Measurements from ENCODE around the gene CCRL2.

CCRL2 gene, protein sequence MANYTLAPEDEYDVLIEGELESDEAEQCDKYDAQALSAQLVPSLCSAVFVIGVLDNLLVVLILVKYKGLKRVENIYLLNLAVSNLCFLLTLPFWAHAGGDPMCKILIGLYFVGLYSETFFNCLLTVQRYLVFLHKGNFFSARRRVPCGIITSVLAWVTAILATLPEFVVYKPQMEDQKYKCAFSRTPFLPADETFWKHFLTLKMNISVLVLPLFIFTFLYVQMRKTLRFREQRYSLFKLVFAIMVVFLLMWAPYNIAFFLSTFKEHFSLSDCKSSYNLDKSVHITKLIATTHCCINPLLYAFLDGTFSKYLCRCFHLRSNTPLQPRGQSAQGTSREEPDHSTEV

DNA sequence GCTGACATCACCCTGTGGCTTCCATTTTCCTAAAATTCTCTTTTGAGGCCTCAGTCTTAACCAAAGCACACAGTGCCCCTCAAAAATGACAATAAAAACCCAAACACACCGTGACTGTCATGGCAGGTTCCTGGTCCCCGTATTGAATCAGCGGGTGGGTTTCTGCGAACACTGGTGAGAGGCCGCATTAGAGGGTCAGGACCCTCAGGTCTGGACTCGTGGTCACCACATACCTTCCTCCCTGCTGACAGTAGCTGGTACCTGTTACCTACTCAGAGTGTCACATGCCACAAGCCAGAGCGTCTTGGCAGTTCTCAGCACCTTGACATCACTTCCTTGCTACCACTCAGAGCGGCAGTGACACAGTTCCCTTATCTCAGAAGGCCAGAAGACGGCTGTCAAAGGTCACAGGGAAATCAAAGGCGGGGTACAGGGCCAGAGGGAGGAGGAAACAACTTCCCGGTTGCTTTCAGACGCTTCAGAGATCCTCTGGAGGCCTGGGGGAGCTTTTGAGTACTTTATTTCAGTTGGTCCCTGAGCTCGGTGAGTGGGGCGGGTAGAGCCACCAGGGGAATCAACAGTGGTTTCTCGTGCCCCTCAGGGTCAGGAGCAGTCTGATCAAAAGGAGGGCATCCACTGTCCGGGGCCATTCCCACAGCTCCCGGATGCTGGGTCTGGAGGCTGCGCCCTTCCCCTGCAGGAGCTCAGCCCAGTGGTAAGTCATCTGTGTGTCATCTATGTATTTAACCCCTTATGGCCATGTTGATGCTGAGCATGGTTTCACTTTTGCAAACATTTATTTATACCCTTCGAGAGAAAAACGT, at the start of gene CCRL2, which contains the start of gene CCR5AS:
CCRL2 (plus strand) TSS at position 472 of the 824 bp plus-strand sequence. CDS start 821 bp downstream, outside the sequence.
CCR5AS (minus strand) TSS at position 279 of the 824 bp plus-strand sequence.
- FAIRE-seq = no peak

DNA sequence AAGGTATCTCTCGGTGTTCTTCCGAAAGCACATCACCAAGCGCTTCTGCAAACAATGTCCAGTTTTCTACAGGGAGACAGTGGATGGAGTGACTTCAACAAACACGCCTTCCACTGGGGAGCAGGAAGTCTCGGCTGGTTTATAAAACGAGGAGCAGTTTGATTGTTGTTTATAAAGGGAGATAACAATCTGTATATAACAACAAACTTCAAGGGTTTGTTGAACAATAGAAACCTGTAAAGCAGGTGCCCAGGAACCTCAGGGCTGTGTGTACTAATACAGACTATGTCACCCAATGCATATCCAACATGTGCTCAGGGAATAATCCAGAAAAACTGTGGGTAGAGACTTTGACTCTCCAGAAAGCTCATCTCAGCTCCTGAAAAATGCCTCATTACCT, 48.6 kb upstream of the CCRL2 start:
- no peak for FAIRE-seq

DNA sequence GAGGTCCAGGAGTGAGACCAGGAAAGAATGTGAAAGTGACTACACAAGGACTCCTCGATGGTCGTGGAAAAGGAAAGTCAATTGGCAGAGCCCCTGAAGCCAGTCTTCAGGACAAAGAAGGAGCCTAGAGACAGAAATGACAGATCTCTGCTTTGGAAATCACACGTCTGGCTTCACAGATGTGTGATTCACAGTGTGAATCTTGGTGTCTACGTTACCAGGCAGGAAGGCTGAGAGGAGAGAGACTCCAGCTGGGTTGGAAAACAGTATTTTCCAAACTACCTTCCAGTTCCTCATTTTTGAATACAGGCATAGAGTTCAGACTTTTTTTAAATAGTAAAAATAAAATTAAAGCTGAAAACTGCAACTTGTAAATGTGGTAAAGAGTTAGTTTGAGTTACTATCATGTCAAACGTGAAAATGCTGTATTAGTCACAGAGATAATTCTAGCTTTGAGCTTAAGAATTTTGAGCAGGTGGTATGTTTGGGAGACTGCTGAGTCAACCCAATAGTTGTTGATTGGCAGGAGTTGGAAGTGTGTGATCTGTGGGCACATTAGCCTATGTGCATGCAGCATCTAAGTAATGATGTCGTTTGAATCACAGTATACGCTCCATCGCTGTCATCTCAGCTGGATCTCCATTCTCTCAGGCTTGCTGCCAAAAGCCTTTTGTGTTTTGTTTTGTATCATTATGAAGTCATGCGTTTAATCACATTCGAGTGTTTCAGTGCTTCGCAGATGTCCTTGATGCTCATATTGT, 47.1 kb upstream of the CCRL2 start:
- FAIRE-seq = no peak

DNA sequence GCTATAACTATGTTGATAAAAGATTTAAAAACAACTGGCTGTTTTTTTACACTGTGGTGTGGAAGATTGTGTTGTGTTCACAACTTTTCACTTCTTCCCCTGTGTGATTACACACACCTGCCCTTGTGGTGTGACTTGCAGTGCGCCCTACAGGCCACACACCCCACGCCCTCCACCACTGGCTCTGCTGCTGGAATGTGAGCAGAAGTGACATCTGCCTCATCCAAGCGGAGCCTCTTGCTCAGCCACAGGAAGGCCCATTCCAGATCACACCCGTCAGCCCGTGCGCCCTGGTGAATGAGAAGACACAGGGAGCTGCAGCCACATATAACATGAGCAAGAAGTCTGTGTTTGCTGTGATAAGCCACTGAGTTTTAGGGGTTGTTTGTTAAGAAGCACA, 46.2 kb upstream of the CCRL2 start:
- no peak for FAIRE-seq

DNA sequence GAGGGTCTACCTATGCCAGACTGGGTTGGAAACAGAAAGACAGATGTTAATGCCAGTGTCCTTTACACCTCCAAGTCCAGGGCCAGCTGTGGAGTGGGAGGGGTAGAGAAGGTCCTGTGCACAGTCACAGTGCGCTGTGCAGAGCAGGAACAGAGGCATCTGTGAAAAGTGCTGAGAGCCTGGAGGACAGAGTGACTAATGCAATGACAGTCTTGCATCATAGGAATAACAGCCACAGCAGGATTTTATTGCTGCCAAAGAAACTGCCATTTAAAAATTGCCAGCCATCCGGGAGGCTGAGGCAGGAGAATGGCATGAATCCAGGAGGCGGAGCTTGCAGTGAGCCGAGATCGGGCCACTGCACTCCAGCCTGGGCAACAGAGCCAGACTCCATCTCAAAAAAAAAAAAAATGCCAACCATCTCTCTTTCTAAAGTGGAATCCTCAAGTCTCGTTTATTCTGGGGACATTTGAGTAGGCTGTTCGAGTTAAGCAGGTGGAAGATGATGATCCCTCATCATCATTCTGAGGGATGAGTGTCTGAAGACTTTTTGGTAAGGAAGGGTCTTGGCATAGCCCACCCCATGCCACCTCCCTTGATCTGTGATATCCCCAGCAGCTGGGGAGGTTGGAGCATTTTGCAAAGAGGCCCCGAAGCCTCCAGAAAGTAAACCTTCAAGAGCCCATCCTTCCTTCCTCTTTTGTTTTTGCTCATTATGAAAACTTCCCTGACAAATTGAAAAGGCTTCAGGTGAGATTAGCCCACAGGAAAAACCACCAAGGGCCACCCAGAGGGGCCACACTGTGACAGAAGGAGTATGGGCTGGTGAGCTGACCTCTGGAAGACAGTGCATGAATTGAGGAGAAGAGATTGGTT, 45.4 kb upstream of the CCRL2 start:
- FAIRE-seq = no peak

DNA sequence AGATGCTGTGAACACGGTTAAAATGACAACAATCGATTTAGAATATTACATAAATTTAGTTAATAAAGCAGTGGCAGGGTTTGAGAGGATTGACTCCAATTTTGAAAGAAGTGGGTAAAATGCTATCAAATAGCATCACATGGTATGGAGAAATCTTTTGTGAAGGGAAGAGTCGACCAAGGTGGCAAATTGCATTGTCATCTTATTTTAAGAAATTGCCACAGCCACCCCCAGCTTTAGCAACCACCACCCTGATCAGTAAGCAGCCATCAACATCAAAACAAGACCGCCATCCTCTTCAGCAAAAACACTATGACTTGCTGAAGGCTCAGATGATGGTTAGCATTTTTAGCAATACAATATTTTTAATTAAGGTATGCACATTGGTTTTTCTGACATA, 42.0 kb upstream of the CCRL2 start:
- FAIRE-seq = no peak

DNA sequence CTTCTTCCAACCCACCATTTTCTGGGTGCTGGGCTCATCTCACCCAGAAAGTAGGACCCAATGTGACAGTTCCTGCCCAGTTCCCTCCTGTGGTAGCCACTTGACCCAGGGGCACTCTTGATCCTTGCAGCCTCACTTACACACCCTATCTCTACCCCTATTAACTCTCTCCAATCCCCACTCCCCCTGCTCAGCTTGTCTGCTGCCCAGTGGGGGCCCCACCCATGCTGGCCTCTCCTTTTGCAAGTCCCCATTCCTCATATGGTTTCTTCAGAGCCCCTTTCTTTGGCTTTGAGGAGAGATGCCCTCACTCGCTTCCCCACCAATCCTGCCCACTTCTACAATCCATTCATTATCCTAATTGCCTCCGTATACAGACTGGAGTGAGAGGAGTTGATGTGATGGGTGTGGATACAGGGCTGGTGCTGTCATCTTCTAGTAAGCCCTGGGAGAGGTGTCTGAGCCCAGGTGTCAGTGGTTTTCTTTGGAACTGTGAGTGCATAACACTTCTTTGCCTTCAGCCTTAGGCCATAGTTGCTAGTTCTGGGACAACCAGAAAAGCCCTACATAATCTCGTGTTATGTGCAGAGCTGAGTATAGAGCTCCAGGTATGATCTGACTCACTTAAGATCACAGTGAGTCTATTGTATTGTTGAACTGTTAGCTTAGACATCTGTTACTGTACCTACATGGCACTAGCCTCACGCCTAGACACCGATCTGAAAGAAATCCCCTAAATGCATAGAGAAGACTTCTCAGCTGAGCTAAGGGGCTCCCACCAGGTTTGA, 41.1 kb upstream of the CCRL2 start:
- no peak for FAIRE-seq

DNA sequence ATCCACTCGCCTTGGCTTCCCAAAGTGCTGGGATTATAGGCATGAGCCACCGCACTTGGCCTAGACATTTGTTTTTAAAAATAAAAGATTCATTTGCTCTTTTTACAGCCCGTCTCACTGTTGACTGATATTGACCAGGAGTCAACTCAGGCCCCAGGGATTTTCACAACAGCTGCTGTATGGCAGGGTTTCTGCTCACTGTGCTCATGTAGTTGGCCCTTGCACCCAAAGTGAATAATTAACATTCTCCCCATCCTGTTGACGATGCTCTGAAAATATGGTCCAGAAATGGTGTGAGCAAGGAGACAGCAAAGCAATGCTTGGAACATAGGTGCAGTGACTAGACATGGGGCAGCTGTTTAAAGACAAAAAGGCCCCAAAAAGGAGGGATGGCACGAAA, 39.2 kb upstream of the CCRL2 start:
- no peak for FAIRE-seq

DNA sequence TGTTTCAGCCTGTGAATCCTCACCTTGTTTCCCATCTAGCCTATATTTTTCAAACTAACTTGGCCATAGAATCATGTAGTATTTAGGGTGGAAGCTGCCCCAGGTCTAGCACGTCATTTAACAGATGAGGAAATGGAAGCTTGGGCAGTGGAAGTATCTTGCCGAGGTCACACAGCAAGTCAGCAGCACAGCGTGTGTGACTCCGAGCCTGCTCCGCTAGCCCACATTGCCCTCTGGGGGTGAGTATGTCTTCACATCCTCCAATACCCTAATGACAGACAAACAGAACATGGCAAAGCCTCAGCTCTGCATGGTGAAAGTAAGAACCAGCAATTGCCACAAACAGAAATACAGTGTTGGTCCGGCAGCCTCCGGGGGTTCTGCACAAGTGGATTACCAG, 38.5 kb upstream of the CCRL2 start:
- no peak for FAIRE-seq

DNA sequence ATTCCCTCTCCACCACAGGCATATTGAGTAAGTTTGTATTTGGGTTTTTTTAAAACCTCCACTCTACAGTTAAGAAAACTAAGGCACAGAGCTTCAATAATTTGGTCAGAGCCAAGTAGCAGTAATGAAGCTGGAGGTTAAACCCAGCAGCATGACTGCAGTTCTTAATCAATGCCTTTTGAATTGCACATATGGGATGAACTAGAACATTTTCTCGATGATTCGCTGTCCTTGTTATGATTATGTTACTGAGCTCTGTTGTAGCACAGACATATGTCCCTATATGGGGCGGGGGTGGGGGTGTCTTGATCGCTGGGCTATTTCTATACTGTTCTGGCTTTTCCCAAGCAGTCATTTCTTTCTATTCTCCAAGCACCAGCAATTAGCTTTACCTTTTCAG, 37.9 kb upstream of the CCRL2 start:
- no peak for FAIRE-seq

DNA sequence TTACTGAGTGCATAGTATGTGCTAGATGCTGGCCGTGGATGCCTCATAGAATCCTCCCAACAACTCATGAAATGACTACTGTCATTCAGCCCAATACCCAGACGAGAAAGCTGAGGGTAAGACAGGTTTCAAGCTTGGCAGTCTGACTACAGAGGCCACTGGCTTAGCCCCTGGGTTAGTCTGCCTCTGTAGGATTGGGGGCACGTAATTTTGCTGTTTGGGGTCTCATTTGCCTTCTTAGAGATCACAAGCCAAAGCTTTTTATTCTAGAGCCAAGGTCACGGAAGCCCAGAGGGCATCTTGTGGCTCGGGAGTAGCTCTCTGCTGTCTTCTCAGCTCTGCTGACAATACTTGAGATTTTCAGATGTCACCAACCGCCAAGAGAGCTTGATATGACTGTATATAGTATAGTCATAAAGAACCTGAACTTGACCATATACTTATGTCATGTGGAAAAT, 37.4 kb upstream of the CCRL2 start:
- no peak for FAIRE-seq

DNA sequence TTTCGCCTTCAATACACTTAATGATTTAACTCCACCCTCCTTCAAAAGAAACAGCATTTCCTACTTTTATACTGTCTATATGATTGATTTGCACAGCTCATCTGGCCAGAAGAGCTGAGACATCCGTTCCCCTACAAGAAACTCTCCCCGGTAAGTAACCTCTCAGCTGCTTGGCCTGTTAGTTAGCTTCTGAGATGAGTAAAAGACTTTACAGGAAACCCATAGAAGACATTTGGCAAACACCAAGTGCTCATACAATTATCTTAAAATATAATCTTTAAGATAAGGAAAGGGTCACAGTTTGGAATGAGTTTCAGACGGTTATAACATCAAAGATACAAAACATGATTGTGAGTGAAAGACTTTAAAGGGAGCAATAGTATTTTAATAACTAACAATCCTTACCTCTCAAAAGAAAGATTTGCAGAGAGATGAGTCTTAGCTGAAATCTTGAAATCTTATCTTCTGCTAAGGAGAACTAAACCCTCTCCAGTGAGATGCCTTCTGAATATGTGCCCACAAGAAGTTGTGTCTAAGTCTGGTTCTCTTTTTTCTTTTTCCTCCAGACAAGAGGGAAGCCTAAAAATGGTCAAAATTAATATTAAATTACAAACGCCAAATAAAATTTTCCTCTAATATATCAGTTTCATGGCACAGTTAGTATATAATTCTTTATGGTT, 36.1 kb upstream of the CCRL2 start, which contains the start of gene CCR5:
CCR5 (plus strand) TSS at position 108 of the 680 bp plus-strand sequence. CDS start 1,957 bp downstream, outside the sequence.
- FAIRE-seq = no peak

DNA sequence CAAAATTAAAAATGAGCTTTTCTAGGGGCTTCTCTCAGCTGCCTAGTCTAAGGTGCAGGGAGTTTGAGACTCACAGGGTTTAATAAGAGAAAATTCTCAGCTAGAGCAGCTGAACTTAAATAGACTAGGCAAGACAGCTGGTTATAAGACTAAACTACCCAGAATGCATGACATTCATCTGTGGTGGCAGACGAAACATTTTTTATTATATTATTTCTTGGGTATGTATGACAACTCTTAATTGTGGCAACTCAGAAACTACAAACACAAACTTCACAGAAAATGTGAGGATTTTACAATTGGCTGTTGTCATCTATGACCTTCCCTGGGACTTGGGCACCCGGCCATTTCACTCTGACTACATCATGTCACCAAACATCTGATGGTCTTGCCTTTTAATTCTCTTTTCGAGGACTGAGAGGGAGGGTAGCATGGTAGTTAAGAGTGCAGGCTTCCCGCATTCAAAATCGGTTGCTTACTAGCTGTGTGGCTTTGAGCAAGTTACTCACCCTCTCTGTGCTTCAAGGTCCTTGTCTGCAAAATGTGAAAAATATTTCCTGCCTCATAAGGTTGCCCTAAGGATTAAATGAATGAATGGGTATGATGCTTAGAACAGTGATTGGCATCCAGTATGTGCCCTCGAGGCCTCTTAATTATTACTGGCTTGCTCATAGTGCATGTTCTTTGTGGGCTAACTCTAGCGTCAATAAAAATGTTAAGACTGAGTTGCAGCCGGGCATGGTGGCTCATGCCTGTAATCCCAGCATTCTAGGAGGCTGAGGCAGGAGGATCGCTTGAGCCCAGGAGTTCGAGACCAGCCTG, 35.3 kb upstream of the CCRL2 start:
- no peak for FAIRE-seq

DNA sequence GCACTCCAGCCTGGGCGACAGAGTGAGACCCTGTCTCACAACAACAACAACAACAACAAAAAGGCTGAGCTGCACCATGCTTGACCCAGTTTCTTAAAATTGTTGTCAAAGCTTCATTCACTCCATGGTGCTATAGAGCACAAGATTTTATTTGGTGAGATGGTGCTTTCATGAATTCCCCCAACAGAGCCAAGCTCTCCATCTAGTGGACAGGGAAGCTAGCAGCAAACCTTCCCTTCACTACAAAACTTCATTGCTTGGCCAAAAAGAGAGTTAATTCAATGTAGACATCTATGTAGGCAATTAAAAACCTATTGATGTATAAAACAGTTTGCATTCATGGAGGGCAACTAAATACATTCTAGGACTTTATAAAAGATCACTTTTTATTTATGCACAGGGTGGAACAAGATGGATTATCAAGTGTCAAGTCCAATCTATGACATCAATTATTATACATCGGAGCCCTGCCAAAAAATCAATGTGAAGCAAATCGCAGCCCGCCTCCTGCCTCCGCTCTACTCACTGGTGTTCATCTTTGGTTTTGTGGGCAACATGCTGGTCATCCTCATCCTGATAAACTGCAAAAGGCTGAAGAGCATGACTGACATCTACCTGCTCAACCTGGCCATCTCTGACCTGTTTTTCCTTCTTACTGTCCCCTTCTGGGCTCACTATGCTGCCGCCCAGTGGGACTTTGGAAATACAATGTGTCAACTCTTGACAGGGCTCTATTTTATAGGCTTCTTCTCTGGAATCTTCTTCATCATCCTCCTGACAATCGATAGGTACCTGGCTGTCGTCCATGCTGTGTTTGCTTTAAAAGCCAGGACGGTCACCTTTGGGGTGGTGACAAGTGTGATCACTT, 34.3 kb upstream of the CCRL2 start:
- FAIRE-seq = no peak

DNA sequence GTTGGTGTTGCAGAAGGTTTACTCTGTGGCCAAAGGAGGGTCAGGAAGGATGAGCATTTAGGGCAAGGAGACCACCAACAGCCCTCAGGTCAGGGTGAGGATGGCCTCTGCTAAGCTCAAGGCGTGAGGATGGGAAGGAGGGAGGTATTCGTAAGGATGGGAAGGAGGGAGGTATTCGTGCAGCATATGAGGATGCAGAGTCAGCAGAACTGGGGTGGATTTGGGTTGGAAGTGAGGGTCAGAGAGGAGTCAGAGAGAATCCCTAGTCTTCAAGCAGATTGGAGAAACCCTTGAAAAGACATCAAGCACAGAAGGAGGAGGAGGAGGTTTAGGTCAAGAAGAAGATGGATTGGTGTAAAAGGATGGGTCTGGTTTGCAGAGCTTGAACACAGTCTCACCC, 32.3 kb upstream of the CCRL2 start:
- FAIRE-seq = no peak

DNA sequence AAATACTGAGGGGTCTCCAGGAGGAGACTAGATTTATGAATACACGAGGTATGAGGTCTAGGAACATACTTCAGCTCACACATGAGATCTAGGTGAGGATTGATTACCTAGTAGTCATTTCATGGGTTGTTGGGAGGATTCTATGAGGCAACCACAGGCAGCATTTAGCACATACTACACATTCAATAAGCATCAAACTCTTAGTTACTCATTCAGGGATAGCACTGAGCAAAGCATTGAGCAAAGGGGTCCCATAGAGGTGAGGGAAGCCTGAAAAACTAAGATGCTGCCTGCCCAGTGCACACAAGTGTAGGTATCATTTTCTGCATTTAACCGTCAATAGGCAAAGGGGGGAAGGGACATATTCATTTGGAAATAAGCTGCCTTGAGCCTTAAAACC, 31.8 kb upstream of the CCRL2 start:
- FAIRE-seq = no peak

DNA sequence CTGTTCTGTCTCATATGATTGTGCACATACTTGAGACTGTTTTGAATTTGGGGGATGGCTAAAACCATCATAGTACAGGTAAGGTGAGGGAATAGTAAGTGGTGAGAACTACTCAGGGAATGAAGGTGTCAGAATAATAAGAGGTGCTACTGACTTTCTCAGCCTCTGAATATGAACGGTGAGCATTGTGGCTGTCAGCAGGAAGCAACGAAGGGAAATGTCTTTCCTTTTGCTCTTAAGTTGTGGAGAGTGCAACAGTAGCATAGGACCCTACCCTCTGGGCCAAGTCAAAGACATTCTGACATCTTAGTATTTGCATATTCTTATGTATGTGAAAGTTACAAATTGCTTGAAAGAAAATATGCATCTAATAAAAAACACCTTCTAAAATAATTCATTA, 31.2 kb upstream of the CCRL2 start:
- no peak for FAIRE-seq

DNA sequence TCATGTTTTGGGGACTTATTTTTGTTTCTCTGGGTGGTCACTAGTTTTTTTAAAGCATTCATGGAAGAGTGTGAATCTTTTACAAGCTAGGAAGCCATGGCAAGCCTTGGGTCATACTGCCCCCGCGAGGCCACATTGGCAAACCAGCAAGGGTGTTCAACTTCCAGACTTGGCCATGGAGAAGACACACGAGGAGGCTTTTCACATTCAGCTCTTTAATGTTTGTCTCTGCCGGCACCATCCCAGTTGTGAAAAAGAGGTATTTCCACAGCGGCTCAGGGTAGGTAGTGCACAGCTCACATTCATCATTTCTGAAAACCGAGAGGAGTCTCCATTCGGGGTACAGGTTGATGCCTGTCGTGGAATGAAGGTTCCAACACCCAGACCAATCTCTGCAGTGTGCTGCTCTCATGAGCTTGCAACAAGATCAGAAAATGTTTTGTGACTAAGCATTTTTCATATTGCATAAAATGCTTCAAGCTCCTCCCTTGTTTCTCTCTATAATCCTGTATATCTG, 28.6 kb upstream of the CCRL2 start:
- no peak for FAIRE-seq

Measured in colon (tissue), 2 donors.